LoVo (cell line): ENCODE results near the gene SYNGR4.
A peak's percentile ranks its signal among the peaks of the same experiment; 100 is the strongest.

Source experiments
- DNase-seq: peaks from one replicate; pipeline ENCODE4 v3.0.0-alpha.2; 2016; ENCODE audit warnings: low spot score

SYNGR4 gene

GRCh38 chr19:48396824-48397176 lies 32.6 kb downstream of the SYNGR4 start:
- DNase-seq, result no peak

DNA sequence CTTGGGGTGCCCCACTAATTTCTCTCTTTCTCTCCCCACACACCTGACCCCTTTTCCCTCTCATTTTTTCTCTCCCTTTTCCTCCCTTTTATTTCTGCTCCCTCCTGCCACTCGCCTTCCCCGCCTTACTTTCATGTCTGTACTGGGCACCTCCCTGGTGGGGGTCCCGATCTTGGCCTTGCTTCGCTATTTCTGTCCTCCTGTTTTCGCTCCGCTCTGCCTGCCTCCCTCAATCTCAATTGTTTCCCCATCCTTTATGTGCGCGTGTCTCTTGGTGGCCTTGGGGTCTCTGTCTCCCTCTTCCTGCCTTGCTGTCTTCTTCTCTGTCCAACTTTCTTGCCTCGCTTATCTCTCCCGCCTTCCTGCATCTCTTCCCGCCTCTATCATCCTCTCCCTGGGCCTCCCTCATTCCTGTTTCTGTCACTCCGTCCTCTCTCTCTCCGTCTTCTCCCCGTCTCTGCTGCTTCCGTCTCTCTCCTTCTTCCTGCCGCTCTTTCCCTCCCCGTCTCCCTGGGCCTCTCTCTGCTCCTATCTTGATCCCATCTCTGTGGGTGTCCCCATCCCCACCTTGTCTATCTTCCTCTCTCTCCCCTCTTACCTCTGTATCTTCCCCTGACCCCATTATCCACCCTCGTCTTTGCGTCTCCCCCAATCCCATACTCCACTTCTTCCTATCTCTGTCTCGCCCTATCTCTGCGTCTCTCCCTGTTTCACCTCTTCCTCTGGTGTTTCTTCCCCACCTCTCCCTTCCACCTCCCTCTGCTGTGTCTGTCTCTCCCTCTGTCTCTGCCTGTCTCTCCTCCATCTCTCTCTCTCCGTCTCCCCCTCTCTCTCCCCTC lies 33.3 kb downstream of the SYNGR4 start:
- DNase-seq, result no peak

DNA sequence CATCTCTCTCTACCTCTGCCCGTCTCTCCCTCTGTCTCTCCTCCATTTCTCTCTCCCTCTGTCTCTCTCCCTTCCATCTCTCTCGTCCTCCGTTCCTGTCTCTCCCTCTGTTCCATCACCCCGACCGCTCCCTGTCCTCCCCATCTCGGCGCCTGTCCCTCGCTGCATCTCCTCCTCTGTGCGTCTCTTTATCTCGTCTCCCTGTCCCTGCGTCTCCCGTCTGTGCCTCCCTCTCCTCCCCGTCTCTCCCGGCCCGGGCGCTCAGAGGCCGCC lies 33.9 kb downstream of the SYNGR4 start:
- DNase-seq, result no peak

DNA sequence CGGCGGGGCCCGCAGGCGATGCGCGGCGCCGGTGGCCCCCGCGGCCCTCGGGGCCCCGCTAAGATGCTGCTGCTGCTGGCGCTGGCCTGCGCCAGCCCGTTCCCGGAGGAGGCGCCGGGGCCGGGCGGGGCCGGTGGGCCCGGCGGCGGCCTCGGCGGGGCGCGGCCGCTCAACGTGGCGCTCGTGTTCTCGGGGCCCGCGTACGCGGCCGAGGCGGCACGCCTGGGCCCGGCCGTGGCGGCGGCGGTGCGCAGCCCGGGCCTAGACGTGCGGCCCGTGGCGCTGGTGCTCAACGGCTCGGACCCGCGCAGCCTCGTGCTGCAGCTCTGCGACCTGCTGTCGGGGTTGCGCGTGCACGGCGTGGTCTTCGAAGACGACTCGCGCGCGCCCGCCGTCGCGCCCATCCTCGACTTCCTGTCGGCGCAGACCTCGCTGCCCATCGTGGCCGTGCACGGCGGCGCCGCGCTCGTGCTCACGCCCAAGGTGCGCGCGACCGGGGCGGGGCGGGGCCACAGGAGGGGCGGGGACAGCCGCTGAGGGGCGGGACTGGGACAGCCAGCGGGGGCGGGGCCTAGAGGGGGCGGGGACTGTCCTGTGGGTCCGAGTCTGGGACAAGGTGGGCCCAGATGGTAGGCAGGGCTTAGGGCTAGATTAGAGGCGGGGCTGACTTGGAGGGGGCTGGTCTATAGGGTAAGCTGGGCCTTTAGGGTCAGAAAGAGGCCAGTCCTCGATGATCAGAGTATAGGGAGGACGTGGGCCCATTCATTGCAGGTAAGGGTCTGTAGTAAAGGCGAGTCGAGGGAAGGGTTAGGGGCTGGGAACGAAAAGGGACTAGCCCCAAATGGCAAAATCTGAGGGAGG lies 34.4 kb downstream of the SYNGR4 start:
- peak; percentile 95 for DNase-seq

DNA sequence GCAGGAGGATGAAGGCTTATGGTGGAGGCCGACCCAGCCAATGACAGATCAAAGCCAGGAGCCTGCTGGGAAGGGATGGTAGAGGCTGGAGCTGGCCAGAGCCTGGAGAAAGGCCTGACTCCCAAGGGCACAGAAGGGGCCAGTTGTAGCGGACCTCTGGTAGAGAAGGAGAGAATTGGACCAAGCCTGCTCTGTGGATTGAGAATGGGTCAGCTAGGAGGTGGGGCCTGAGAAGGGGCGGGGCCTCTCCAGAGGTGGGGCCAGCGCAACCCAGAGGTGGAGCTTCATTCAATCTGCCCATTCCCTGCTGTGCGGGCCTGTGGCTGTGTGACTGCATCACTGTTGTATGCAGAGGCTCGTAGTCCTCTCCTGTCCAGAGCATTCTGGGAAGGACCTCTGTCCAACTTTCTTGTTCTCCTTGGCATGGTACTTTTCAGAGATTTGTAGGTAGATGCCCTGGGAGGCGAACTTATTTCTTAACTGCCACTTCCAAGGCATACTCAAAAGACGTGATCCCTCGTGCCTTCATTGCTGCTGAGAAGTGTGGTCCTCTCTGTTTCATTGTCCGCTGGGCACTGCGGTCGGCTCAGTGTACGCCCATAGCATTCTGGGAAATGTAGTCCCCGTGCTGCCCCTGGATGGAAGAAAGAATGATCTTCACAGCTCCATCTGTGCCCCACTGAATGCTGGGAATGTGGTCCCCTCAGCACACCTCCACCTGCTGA lies 36.0 kb downstream of the SYNGR4 start:
- peak; percentile 6 for DNase-seq

DNA sequence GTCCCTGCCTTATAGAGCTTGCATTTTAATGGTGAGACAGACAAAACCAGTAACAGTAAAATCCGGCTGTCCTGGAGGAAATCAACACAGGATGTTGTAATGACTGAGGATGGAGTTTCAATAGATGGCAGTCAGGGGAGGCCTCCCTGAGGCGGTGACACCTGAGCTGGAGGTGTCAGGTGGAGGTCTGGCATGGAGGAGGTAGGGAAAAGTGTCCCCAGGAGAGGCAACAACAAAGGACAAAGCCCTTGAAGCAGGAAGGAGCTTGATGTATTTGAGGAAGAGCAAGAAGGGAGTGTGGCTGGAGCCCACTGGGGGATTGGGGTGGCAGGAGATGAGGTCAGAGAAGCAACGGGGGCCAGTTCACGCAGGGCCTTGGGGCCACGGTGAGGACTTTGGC lies 37.1 kb downstream of the SYNGR4 start:
- DNase-seq, result no peak

DNA sequence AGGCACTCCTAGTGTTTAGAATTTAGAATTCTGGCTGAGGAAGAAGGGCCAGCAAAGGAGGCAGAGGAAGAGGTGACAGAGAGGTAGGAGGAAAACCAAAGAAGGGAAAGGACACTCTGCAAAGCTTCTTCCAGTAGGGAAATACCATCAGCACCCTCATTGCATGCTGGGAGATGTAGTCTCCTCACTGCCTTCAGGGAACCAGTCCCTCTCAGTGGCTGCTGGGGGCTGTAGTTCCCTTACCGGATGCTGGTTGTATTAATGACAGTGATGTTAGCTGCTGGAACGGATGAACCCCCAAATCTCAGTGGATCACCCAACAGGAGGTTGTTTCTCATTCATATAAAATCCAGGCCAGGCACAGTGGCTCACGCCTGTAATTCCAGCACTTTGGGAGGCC lies 39.4 kb downstream of the SYNGR4 start:
- DNase-seq, result no peak

DNA sequence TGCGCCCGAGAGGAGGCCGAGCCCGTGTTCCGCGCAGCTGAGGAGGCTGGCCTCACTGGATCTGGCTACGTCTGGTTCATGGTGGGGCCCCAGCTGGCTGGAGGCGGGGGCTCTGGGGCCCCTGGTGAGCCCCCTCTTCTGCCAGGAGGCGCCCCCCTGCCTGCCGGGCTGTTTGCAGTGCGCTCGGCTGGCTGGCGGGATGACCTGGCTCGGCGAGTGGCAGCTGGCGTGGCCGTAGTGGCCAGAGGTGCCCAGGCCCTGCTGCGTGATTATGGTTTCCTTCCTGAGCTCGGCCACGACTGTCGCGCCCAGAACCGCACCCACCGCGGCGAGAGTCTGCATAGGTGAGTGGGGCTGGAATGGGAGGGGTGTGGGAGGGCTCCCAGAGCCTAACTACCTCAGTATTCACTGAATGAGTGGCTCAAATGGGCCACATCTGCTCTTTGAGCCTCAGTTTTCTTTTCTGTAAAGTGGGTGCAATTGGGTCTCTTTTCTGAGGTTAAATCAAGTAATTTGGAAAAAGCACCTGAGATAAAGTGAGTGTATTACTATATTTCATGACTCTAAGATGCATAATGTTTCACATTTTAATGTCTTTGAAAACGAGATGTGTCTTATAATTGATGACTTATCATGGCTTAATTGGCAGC lies 41.0 kb downstream of the SYNGR4 start:
- no peak for DNase-seq

- peak; percentile 7 for DNase-seq
These were observed 41.7 kb downstream of the SYNGR4 start for GRCh38 chr19:48405850-48406249.

DNA sequence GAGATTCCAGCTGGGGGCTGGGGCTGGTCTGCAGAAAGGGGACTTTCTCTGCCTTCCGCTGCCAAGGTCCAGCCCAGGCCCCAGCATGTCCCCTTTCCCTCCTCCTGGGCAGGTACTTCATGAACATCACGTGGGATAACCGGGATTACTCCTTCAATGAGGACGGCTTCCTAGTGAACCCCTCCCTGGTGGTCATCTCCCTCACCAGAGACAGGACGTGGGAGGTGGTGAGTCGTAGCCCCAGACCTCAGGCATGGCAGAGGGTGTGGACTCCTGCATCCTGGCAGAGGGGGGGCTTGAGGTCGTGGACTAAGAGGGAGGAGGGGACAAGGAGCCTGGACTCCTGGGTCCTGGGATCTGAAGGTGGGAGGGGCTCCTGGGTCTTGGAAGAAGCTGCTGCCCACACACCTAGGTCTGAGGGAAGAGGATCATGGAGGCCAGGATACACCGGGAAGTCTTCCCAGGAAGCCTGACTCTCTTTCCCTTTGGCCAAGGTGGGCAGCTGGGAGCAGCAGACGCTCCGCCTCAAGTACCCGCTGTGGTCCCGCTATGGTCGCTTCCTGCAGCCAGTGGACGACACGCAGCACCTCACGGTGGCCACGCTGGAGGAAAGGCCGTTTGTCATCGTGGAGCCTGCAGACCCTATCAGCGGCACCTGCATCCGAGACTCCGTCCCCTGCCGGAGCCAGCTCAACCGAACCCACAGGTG lies 49.9 kb downstream of the SYNGR4 start:
- DNase-seq, result no peak

DNA sequence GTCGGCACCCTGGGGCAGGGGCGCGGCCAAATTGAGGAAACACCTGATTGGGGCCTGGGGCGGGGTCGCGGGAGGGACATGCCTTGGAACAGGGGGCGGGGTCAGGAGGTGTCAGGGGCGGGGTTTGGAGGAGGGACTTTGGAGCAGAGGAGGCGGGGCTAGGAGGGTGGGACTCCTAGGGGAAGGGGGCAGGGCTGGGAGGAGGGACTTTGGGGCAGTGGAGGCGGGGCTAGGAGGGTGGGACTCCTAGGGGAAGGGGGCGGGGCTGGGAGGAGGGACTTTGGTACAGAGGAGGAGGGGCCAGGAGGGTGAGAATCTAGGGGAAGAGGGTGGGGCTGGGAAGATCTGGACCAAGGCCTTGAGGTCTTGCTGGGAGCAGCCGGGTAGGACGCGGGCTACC lies 51.2 kb downstream of the SYNGR4 start:
- peak; percentile 29 for DNase-seq

- DNase-seq, result no peak
These were observed 51.6 kb downstream of the SYNGR4 start for GRCh38 chr19:48415806-48416221.

DNA sequence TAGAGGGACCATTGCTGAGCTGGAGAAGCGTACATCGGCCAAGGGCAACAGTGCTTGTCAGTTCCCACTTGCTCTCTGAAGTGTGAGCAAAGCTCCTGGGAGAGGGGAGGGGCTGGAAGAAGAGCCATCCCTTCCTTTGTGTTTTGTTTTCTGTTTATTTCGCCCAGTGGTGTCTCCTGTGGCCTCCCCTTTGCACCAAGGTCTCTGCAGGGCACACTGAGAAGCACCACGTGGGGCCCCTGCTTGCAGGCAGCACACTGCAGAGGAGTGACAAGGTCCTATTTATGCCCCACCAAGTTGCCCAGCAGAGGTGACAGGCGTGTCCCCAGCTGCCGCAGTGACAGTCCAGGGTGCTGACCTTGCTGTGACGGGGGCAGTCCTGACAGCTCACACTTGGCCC lies 53.3 kb downstream of the SYNGR4 start:
- DNase-seq, result no peak

- no peak for DNase-seq
These were observed 54.3 kb downstream of the SYNGR4 start for GRCh38 chr19:48418317-48419064.

- DNase-seq, result no peak
These were observed 55.2 kb downstream of the SYNGR4 start for GRCh38 chr19:48419158-48419920.

- no peak for DNase-seq
These were observed 57.4 kb downstream of the SYNGR4 start for GRCh38 chr19:48421548-48421947.

GRCh38 chr19:48424694-48425219 lies 60.6 kb downstream of the SYNGR4 start:
- DNase-seq, result no peak
